PC-9 (cell line): ENCODE data around the gene PTS.

Experiments used
- CTCF ChIP-seq: fragments of 200-600 bp; sonication (generic); conservative IDR thresholded peaks from 2 replicates; pipeline ENCODE4 v1.6.1; 2017; ENCODE audit warnings: mixed run types, antibody characterized with exemption, mild to moderate bottlenecking, moderate library complexity
- EZH2 ChIP-seq: fragments of 200-600 bp; sonication (generic); IDR thresholded peaks from 2 replicates; pipeline ENCODE4 v1.8.0; 2017; ENCODE audit warnings: antibody characterized with exemption, low read depth

- no peak for TF ChIP-seq CTCF
- TF ChIP-seq EZH2, result no peak
Observed at GRCh38 chr11:112266410-112266778, 40.2 kb downstream of the PTS start.
